ENCODE data around the gene ALAD.

ALAD gene

GRCh38 chr9:113427629-113428028, 26.5 kb upstream of the ALAD start:
- no peak for TF ChIP-seq CTCF (IDR thresholded peaks at IDR 0.05)

DNA sequence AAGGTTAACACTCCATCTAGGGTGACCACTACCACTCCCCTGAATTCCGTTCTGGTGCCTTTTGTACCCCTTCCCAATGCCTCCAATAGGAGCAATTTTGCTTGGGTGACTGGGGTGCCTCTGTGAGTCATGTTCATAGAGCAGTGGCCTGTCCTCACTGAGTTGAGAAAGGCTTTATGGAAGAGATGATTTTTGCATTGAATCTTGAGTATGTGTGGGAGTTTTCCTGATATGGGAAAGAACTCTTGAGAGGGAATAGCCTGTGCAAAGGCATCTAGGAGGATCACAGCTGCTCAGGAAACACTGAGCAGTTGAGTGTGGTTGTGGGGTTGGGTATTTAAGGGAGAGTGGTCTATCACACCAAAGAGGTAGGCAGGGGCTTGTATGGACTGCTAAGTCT, 25.6 kb upstream of the ALAD start:
- no peak for TF ChIP-seq CTCF (IDR thresholded peaks at IDR 0.05)

DNA sequence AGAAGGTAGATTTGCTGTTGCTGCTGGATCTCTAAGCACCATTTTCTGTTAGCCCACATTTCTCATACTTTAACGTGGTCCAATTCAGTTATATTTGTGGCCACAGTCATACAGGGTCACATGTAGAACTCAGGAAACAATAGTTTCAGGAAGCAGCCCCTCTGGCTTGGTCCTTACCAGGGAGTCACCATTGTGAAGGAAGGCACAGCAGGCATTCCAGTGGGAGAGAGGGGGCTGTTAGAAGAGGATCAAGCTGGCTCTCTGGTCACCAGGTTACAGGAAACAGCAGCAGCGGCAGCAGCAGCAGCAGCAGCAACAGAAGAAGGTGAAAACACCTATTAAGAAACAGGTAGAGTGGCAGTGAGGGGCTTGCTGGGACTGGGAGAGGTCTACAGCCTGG, 24.0 kb upstream of the ALAD start:
- no peak for TF ChIP-seq CTCF (IDR thresholded peaks at IDR 0.05)

DNA sequence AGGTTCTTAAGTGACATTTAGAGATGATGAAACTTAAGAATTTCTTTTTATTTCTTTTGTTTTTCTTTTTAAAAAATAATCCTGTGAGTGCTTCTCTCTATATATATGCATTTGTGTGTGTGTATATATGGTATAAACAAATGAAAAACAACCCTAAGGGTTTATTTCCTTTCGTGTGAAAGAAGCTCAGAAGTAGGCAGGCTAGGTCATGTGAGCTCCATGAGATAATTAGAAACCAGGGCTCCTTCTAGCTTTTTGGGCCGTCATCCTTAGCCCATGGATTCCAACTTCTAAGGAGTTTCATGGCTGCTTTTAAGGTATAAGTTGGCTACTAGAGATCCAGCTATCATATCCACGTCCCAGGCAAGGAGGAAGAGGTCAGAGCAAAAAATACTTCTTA, 20.6 kb upstream of the ALAD start:
- TF ChIP-seq CTCF (IDR thresholded peaks at IDR 0.05): no peak

DNA sequence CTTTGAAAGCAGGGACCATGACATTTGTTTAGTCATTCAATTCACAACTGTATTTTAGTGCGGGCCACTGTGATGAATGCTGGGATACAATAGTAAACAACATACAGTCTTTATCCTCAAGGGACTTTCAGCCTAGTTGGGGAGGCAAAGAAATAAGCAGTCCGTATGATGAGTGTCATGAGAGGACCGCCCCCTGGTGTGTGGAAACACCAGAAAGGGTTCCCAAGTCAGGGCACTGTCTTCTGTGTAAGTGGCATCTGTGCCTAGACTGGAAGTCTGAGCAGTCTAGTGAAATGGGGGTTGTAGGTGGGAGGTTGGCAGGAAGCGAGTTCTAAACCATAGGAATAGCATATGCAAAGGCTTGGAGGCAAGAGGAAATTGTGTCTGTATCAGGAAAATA, 16.3 kb upstream of the ALAD start:
- TF ChIP-seq CTCF (IDR thresholded peaks at IDR 0.05): no peak

DNA sequence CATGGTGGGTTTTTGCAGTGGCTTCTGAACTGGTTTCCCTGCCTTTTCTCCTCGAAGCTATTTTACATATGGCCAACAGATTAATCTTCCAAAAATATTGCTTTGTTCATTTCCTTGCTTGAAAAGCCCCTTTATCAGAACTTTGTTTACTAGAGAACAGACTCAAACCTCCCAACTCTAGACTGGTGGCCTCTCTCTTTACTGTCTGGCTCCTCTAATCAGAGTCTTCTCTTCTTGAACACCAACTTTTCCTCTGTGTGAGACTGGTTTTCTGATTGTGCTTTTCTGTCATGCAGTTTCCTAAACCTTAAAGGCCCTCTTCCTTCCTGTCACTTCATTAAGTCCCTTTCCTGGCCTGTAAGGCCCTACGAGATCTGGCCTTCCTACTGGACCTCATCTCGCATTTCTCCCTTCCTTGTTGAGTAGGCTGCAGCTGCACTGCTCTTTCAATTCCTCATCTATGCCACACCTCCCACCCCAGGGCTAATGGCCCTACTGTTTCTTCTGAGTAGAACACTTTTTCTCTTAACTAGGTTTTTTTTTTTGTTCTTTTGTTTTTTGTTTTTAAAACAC, 15.2 kb upstream of the ALAD start:
- TF ChIP-seq CTCF (IDR thresholded peaks at IDR 0.05): no peak

- no peak for TF ChIP-seq CTCF (IDR thresholded peaks at IDR 0.05)
Observed at GRCh38 chr9:113410207-113410864, 9.3 kb upstream of the ALAD start, which contains the start of the genes C9orf43 and POLE3. Gene C9orf43 (plus strand): TSS chr9:113410747. CDS start chr9:113413494, 2,747 bp downstream. Gene POLE3 (minus strand): TSS chr9:113410675. CDS start chr9:113410293, 382 bp downstream.

All from LNCAP (cell line).